IPS-15b (cell line): ENCODE measurements around the gene YY1.
A peak's percentile ranks its signal among the peaks of the same experiment; 100 is the strongest.
"Not testable (repeated sequence)": the region's sequence is repeated elsewhere in the genome, so short reads cannot be mapped to it uniquely, and the experiment has no call there.

Experiments
- H3K27me3 ChIP-seq: one replicate; pipeline ENCODE4 v1.6.1; 2013; ENCODE audit warnings: low read length; ENCODE audit not compliant: control insufficient read depth, insufficient read depth
- H3K36me3 ChIP-seq: one replicate; pipeline ENCODE4 v1.6.1; 2013; ENCODE audit warnings: low read length; ENCODE audit not compliant: control insufficient read depth, insufficient read depth
- H3K4me1 ChIP-seq: one replicate; pipeline ENCODE4 v1.6.1; 2013; ENCODE audit warnings: mild to moderate bottlenecking, low read length; ENCODE audit not compliant: control insufficient read depth, insufficient read depth
- H3K4me3 ChIP-seq: one replicate; pipeline ENCODE4 v1.5.1; 2013; ENCODE audit warnings: low read depth, low read length
- H3K9ac ChIP-seq: one replicate; pipeline ENCODE4 v1.6.1; 2013; ENCODE audit warnings: low read depth, mild to moderate bottlenecking, low read length
- H3K9me3 ChIP-seq: one replicate; pipeline ENCODE4 v1.6.1; 2013; ENCODE audit warnings: mild to moderate bottlenecking, low read length; ENCODE audit not compliant: control insufficient read depth, insufficient read depth

YY1 gene

GRCh38 chr14:100282766-100283419, 43.9 kb downstream of the YY1 start:
- Histone ChIP-seq H3K4me1 (peaks cover 10% of the 10 kb centered on the region), H3K4me3 (no peak overlapping the region), H3K27me3 (no peaks in the 10 kb centered on the region), H3K9me3 (no peaks in the 10 kb centered on the region), H3K9ac (peak overlapping the region; percentile 19), H3K36me3 (no peaks in the 10 kb centered on the region)

- H3K4me3 ChIP-seq, H3K27me3 ChIP-seq, H3K4me1 ChIP-seq: not testable (repeated sequence)
Observed at GRCh38 chr14:100283436-100283835, 44.5 kb downstream of the YY1 start.

GRCh38 chr14:100283984-100284881, 45.3 kb downstream of the YY1 start:
- H3K27me3 ChIP-seq, result no peaks in the 10 kb centered on the region
- H3K4me3 ChIP-seq, result peak overlapping the region; percentile 41
- H3K9ac ChIP-seq, result peak overlapping the region; percentile 50
- peaks cover 5% of the 10 kb centered on the region for H3K36me3 ChIP-seq
- H3K4me1 ChIP-seq, result peaks cover 10% of the 10 kb centered on the region
- H3K9me3 ChIP-seq, result no peaks in the 10 kb centered on the region

More at GRCh38 chr14:100283436-100283835, 44.5 kb downstream of the YY1 start:
- not testable (repeated sequence) for H3K9ac ChIP-seq, H3K36me3 ChIP-seq, H3K9me3 ChIP-seq

- Histone ChIP-seq H3K4me1 (peaks cover 6% of the 10 kb centered on the region), H3K9me3 (no peaks in the 10 kb centered on the region), H3K9ac (peak overlapping the region; percentile 81), H3K36me3 (peaks cover 6% of the 10 kb centered on the region), H3K27me3 (no peaks in the 10 kb centered on the region), H3K4me3 (peak overlapping the region; percentile 52)
Observed at GRCh38 chr14:100285021-100285912, 46.3 kb downstream of the YY1 start.

GRCh38 chr14:100285913-100286400, 47.0 kb downstream of the YY1 start:
- Histone ChIP-seq H3K27me3 (no peaks in the 10 kb centered on the region), H3K9me3 (no peaks in the 10 kb centered on the region), H3K9ac (no peak overlapping the region), H3K4me3 (peak overlapping the region; percentile 52), H3K36me3 (peaks cover 11% of the 10 kb centered on the region), H3K4me1 (peaks cover 6% of the 10 kb centered on the region)

- H3K4me1 ChIP-seq, result peaks cover 6% of the 10 kb centered on the region
- no peaks in the 10 kb centered on the region for H3K9me3 ChIP-seq
- no peak overlapping the region for H3K4me3 ChIP-seq
- H3K9ac ChIP-seq, result no peak overlapping the region
- H3K27me3 ChIP-seq, result no peaks in the 10 kb centered on the region
- peaks cover 18% of the 10 kb centered on the region for H3K36me3 ChIP-seq
Observed at GRCh38 chr14:100286484-100287191, 47.7 kb downstream of the YY1 start.

GRCh38 chr14:100287202-100287997, 48.5 kb downstream of the YY1 start:
- H3K4me3 ChIP-seq, result no peak overlapping the region
- H3K9me3 ChIP-seq, result no peaks in the 10 kb centered on the region
- H3K4me1 ChIP-seq, result peaks cover 6% of the 10 kb centered on the region
- no peaks in the 10 kb centered on the region for H3K27me3 ChIP-seq
- H3K36me3 ChIP-seq, result peaks cover 25% of the 10 kb centered on the region
- H3K9ac ChIP-seq, result no peak overlapping the region

- H3K9me3 ChIP-seq, H3K9ac ChIP-seq: not testable (repeated sequence)
- H3K36me3 ChIP-seq, result peaks cover 31% of the 10 kb centered on the region
Observed at GRCh38 chr14:100287998-100288295, 49.0 kb downstream of the YY1 start.

GRCh38 chr14:100288382-100289185, 49.6 kb downstream of the YY1 start:
- no peak overlapping the region for H3K4me3 ChIP-seq
- H3K36me3 ChIP-seq, result peaks cover 36% of the 10 kb centered on the region
- peaks cover 6% of the 10 kb centered on the region for H3K4me1 ChIP-seq
- no peaks in the 10 kb centered on the region for H3K27me3 ChIP-seq
- H3K9ac ChIP-seq, result peak overlapping the region; percentile 24
- no peaks in the 10 kb centered on the region for H3K9me3 ChIP-seq

More at GRCh38 chr14:100287998-100288295, 49.0 kb downstream of the YY1 start:
- H3K4me1 ChIP-seq, H3K4me3 ChIP-seq, H3K27me3 ChIP-seq: not testable (repeated sequence)
